ENCODE measurements around the gene PSEN2.

Gene PSEN2

DNA sequence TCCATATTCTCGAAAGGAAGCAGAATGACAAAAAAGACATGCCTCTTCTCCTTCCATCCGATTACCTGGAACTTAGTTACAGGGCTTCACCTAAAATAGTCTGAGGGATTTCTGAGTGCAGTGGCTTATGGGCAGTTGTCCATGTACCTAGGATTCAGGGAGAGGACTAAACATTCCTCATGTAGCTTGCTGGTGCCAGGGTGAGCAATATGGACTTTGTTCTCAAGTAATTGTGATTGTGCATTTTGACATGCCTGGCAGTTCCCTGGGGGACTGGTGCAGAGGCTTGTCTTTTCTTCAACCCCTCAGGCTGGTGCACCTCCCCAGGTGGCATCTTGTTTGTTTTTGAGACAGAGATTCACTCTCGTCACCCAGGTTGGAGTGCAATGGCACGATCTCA is 6.1 kb upstream of the PSEN2 start:
- DNase-seq (ENCODE audit: low read depth in 2 of 2): no peak

DNA sequence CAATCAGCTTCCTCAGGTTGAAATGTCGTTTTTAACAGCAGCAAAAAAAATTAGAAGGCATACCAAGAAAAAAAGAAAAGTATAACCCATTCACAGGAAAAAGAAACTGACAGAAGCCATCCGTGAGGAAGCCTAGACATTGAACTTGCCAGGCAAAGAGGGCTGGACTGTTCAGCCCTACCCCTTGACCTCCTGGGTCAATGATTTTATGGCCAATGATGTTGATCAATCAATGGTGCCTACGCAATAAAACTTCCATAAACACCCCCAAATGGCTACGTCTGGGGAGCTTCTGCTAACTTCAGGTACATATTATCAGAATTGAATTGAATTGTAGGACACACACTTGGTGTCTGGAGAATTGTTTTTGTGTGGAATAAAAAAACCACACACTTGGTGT is 4.8 kb upstream of the PSEN2 start:
- no peak for DNase-seq (ENCODE audit: low read depth in 2 of 2)

DNA sequence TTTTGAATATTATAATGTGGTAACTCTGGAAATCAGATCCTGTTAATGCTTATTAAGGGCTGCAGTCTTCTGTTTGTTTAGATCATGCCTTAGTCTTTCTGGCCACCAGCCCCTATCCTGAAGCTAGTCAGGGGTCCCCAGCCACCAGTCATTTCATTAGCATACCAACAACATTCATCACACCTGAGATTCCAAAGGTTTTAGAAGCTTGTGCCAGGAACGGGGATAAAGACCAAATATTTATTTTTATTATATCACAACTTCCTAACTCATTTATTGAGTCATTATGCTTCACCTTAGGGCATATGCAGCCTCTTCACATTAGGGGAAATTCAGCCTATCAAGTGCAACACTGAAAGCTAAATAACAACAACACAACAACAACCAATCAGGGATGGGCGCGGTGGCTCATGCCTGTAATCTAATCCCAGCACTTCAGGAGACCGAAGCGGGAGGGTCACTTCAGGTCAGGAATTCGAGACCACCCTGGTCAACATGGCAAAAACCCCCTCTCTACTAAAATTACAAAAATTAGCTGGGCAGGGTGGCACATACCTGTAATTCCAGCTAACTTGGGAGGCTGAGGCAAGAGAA is 2.9 kb upstream of the PSEN2 start:
- DNase-seq (ENCODE audit: low read depth in 2 of 2): no peak

DNA sequence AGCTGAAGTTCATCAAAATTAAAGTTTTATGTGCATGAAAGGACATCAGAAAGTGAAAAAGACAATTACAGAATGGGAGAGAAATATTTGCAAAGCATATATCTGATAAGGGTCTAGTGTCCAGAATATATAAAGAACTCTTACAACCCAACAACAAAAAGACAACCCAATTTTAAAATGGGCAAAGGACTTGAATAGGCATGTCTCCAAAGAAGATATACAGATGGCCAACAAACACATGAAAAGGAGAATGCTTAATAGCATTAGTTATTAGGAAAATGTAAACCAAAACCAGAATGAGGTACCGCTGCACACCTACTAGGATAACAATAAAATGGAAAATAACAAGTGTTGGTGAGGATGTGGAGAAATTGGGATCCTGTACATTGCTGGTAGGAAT is 1.7 kb upstream of the PSEN2 start:
- DNase-seq (ENCODE audit: low read depth in 2 of 2): no peak

DNA sequence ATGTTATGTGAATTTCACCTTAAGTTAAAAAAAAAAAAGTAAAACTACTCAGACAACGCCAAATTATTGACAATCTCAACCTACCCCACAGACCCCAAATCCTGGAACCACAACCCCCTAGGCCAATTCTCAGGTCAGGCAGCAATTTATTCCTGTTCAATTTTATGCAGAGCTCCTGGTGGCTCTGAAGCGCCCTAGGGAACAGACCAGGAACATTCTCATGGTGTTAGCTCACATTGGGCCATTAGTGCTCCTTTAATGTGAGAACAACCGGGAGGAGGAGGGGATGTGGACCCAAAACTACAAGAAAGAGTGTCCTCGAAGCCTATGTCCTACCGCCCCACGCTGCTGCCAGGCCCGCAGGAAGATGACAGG is 403 bp upstream of the PSEN2 start:
- DNase-seq (ENCODE audit: low read depth in 2 of 2): no peak

DNA sequence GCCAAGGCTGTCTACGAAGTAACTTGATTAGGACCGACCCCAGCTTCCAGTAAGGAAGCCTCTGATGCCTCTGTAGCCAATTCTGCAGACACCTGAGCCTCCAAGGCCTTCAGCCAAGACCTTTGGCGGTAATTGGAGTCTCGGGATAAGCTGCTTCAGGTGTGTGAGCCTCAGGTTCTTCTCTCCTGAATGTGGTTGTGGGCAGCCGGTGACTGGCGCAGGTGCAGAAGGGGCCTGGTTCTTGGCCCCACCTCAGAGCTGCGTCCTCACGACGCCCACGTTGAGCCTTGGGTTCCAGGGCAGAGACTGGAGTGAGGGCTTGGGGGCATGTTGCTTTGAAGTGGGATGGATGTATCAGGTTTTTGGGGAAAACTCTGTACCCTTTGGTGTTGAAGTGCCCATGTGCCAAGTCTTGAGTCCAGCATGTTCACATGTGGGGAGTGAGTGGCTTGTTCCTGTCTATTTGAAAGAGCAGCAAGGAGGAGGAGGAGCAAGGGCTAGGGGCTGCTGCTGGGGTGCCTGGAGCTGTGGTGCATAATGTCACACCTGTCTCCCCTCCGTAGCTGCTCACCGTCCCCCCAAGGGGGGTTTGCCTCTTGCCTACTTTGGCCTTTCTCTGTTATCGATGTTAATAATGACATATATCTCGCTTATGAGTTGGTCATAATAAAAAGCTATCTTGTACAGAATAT is 1.4 kb downstream of the PSEN2 start:
- DNase-seq (ENCODE audit: low read depth in 2 of 2): no peak

DNA sequence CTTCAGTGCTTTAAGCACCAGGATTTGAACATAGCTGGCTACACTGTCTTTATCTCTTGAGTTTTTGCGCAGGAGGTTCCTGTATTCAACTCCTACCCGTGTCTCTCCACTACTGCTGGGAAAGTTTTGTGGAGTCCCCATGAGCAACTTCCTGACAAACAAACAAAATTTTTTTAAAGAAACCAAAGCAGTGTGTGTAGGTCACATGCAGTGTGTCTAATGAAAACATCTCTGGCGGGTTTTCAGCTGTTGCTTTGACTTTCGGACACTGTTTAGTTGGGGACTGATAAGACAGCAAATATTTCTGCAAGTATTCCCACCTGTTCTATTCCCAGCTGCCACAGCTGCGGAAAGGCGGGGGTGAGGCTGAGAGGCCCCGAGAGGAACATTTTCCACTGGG is 2.0 kb downstream of the PSEN2 start:
- no peak for DNase-seq (ENCODE audit: low read depth in 2 of 2)

DNA sequence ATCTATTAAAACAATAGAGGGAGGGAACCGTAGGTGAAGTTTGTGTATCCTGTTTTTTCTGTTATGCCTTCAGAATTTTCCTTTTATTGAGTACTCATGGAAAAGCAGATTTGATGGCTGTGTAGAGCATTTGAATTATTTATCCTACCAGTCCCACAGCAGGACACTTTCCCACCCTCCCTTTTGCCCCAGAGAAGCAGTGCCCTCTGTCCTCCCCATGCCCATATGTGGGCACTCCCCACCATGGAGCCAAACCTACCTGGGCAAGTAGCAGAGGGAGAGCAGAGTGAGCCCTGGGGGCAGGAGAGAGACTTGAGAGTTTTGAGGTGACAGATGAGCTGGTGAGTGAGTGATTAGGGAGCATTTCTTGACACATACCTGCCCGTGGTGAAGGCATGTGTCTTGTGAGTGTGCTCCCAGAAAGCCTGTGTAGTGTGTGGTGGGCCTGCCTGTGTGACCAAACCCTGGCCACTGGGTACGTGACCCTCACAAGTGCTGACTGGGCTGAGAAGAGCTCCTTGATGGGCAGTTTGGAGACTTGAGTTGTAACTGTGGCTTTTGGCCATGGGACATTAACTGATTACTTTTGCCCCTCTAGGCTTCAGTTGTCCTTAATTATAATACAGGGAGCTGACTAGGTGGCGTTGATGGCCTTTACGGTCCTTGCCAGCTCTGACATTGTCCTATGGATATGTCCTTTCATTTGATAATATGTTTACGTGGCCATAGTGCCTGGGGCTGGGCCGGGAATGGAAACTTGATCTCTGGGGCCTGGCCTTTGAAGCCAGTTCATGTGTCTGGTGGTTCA is 3.6 kb downstream of the PSEN2 start:
- DNase-seq (ENCODE audit: low read depth in 2 of 2): no peak

DNA sequence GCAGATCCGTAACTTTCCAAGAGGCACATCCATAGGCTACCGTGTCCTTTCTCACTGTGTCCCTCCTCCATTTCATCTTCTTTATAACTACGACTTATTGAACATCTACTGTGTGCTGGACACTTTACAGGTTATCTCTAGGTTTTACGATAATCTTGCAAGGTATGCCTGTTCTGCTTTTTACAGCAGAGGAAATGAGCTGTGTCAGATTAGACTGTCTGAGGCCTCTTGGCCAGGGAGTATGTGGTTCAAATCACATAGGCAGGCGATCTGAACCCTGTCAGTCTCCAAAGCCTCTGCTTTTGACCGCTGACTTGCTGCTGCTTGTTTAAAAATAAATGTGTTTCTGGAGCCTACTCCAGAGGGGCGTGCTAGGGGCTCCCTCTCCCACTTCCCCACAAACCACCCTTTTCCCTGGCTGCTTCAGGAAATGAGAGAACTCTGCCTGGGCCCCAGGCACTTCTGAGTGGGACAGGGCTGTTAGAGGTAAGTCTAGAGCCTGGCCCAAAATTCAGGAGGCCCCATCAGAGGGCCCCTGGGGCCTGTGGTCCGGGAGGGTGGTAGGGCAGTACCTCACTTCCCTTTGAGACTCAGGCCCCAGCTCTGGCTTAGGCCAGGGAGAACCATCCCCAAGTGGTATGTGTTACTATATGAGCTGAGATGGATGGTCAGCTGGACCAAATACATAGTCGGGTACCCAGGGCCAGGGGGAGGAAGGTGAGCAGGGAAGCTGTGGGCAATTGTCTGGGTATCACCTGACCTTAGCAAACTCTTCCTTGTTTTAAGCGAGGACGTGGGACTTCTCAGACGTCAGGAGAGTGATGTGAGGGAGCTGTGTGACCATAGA is 4.4 kb downstream of the PSEN2 start:
- no peak for DNase-seq (ENCODE audit: low read depth in 2 of 2)

DNA sequence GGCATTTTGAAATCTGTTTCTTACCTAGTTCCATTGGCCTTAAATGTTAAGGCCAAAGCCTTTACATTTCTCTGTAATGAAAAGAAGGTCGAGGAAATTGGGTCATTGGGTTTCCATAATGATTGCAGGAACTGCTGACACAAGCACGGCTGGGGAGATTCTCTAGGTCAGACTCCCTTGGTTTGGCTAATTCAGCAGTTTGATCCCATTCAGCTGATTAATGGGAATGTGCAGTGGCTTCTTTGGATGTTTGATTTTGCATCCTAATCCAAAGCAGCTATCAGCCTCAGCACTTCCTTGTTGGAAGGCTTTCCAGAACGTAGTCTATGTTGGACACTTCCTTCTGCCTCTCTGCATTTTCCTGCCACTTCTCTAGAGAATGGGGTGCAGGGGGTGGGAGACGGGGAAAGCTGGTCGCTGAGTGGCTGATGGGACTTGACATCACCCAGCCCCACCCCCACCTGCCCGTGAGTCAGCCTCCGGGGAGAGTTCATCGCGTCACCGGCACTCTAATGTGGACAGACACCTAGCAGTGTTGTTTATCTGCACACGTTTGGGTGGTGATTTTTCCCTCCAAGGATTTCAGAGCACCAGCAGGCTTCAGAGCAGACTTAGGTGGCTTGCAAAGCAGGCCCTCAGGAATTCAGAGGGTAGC is 5.4 kb downstream of the PSEN2 start:
- no peak for DNase-seq (ENCODE audit: low read depth in 2 of 2)

DNA sequence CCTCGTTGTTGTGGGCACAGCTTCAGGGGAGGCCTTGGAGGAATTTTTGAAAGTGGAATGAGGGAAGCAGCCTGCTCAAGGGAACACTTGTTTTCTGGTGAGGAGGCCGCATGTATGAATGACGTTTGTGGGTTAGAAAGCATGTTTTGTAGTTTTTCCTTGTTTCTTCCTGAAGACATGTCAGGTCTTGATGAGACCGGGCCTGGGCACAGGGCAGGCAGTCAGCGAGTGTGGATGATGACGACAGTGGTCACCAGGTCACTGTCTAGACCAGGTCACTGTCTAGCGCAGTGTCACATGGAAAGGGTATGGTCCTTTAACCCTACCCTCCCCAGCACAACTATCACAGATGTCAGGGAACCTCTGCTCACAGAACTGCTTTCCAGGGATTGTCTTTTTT is 7.3 kb downstream of the PSEN2 start:
- DNase-seq (ENCODE audit: low read depth in 2 of 2): no peak

DNA sequence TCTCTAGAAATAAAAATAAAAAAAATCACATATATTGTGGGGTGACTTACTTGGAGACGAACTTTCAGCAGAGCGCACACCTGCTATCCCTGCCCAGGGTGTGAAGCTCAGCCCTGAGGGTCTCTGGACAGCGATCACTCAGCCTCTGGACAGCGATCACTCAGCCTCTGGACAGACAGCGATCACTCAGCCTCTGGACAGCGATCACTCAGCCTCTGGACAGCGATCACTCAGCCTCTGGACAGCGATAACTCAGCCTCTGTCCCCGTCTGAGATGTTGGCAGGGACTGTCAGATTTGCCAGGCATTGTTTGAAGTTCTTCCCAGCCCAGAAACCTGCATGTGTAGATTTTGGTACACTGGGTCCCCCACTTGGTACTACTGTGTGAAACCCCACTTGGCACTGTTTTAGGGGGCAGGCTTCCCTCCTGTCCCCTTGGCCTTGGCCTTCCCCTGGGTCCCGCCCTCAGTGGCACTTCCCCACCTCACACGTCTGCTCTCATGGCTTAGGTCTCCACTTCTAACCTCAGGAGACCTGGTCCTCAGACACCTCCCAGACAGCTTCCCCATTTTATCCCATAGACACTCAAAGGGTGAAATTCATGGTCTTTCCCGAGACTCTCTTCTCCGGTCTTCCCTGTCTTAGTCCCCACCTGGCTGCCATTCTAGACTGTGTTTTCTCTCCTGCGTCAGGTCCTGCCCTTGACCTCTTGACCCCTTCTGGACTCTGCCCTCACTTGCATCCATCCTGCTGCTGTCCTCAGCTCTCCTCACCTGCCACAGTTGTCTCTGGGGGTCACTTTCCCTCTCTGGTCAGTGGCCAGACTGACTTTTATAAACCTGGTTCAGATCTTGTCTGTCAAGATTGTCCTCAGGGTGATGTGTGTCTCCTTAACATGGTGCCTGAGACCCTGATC is 10.2 kb downstream of the PSEN2 start:
- DNase-seq (ENCODE audit: low read depth in 2 of 2): no peak

DNA sequence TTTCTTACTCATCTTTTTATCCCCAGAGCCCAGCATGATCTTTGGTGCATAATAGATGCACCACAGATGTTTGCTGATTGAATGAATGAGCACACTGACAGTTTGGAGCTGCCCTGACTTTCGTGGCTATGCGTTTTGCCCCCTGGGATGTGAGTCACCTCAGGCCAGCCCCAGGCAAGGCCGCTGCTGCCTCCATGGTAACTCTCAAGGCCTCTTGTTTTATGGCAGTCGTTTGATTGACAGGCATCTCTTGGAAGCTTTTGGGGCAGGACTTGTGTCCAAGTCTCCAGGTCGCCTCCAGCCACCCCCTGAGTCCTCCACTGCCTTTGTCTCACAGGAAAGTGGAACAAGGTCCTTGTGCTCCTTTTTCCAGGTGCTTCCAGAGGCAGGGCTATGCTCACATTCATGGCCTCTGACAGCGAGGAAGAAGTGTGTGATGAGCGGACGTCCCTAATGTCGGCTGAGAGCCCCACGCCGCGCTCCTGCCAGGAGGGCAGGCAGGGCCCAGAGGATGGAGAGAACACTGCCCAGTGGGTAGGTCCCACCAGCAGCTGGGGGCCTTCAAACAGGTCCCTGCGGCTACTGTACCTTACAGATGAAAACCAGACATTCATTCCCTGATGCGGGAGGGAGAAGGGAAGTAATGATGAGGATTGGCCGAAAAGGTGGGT is 11.2 kb downstream of the PSEN2 start:
- DNase-seq (ENCODE audit: low read depth in 2 of 2): no peak

DNA sequence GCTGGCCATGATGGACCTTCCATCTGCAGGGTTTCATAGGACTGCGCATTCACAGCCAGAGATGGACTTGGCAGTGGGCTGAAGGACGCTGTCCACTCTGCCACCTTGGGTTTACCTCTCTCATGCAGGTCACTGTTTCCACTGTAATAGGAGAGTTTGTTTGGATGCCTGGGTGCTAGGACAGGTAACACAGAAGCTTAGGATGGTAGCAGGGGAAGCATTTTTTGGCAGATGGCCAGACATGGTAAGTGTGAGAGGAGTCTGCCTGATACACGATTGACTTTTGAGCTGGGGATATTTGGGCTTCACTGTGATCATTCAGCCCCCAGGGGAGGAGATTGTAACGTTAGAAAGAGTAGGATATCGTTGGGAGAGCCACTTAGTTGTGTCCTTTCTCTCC is 11.8 kb downstream of the PSEN2 start:
- DNase-seq (ENCODE audit: low read depth in 2 of 2): no peak

DNA sequence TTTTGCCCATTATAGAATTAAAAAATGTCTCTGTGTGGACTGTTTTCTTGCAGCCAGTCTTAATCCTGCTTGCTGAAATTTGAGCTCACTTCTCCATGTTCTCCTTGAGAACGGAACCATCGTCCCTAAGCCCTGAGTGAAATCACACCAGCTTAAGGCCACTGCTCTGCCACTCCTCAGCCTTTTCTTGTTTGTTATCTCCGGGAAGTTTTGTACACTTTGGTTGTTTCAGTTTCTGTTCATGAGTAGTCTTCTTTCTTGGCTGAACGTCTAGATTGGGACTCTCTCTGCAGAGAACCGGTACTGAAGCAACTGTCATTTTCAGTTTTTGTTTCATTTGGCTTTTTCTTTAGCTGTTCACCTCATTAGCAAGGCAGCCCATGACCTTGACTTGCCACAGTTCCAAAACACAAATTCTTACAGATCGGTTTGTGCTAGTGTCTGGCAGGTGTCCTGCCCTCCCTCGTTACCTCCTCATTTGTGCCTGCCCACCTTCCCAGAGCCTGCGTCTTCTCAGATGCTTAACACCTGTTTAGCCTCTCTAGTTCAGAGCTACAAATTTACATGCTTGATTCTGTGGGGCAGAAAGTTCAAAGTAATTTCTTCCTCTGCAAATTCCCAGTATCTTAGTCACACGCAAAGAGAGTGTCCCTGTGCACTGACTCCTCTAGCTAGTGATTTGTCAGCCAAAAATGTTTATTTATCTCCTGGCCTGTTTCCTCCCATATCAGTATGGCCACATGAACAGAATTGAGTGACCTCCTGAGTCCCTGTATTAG is 12.4 kb downstream of the PSEN2 start:
- peak in 1 of 2 experiments; percentile 17 for DNase-seq (ENCODE audit: low read depth in 2 of 2)

DNA sequence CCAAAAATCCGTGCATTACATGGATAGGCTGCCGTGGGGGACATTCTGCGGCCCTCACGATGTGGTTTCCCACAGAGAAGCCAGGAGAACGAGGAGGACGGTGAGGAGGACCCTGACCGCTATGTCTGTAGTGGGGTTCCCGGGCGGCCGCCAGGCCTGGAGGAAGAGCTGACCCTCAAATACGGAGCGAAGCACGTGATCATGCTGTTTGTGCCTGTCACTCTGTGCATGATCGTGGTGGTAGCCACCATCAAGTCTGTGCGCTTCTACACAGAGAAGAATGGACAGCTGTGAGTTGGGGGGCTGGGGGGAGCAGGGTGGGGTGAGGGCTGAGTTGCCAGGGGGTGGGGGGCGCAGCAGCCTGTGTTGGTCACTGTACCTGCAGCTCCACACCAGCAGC is 13.2 kb downstream of the PSEN2 start:
- no peak for DNase-seq (ENCODE audit: low read depth in 2 of 2)

DNA sequence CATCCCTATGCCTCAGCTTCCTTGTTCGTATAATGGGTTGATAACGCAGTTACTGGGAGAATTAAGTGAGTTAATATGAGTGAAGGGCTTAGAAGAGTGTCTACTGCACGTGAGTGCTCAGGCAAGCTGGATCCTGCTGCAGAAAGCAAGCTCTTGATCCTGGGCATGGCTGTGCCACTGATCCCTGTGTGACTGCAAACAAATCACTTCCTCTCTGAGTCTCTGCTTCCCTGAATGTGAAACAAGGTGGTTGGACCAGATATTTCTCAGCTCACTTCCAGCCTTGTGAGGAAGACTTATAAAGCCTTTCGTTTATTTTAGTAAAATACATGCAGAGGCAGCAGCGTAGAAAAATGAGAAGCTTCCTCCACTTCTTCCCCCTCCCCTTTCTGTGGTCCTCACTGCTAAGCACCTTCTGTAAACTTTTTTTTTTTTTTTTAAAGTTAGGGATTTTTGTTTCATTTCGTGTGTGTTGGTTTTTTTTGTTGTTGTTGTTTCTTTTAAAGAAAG is 13.8 kb downstream of the PSEN2 start:
- no peak for DNase-seq (ENCODE audit: low read depth in 2 of 2)

DNA sequence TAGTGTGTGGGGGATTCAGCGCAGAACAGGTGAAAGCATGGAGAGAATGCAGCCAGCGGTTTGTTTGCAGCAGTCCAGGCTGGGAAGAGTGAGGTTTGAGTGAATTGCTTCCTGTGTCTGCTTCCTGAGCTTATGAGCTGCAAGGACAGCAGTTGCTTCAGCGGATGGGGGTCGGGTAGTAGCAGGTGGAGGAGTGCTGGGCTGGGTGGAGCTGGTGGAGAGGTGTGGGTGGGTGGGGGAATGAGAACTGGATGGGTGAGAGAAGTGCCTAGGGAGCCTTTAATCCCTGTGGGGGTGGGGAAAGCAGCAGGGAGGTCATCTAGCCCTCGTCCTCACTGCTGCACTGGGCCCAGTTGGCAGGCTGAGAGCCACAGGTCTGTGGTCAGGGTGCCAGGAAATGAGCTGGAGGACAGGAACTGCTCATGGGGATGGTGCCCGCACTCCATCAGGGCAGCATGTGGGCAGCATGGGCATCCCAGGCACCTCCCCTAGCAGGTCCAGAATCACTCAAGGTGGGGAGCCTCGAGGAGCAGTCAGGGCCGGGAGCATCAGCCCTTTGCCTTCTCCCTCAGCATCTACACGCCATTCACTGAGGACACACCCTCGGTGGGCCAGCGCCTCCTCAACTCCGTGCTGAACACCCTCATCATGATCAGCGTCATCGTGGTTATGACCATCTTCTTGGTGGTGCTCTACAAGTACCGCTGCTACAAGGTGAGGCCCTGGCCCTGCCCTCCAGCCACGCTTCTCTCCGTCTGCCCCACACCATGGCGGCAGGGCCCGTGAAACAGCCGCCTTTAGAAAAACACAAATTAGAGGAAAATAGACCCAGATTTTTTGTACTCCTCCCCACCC is 14.8 kb downstream of the PSEN2 start:
- DNase-seq (ENCODE audit: low read depth in 2 of 2): no peak

Data from stimulated activated CD4-positive, alpha-beta T cell treated with anti-CD3 and anti-CD28 coated beads, Interleukin-12 subunit alpha, Interleukin-12 subunit beta, amount 100 ng/mL, for 24 hours (primary cell).